Activated CD4-positive, alpha-beta T cell treated with anti-CD3 and anti-CD28 coated beads, Interleukin-2, amount 50 U/mL, for 4 hours (primary cell): ENCODE measurements around the gene C12orf76.
"Not testable (repeated sequence)": the region's sequence is repeated elsewhere in the genome, so short reads cannot be mapped to it uniquely, and the experiment has no call there.

Experiments used
- DNase-seq, 2 experiments: peaks; one replicate each; pipeline ENCODE4 v3.0.0-alpha.2; 2020

The C12orf76 gene, protein sequence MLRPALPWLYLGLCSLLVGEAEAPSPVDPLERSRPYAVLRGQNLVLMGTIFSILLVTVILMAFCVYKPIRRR

DNA sequence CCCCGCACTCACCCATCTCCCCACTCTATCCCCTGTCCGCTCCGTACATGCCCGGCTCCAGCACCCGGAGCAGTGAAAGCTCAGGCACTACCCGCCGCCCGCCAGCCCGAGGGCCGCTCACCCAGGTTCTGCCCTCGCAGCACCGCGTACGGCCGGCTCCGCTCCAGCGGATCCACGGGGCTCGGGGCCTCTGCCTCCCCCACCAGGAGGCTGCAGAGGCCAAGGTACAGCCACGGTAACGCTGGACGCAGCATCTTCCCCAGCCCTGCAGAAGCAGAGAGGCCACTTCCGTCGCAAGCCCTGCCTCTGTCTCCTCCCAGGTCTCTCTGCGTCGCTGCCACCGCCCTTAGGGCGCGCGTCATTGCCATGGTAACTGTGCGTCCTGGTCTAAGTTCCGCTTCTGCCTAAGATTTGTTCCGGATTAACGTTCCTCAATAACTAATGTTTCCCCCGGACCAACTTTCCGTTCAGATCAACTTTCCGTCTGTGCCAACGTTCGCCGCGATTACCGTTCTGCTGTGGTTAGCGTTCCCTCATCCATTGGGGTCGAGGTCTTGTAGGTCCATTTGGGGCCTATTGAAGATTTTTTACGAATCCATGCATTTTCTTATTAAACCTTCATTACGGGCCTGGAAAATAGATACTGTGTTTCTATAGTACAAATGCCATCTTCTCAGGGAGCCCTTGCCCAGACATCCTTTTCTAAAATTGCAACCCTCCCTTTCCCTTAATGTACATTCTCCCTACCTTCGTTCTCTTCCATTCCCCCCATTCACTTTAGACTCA lies at the start of gene C12orf76:
C12orf76 (minus strand) TSS at position 281 of the 786 bp plus-strand sequence; CDS start at position 254, 27 bp downstream.
- DNase-seq: peak; percentile 88 to 89

DNA sequence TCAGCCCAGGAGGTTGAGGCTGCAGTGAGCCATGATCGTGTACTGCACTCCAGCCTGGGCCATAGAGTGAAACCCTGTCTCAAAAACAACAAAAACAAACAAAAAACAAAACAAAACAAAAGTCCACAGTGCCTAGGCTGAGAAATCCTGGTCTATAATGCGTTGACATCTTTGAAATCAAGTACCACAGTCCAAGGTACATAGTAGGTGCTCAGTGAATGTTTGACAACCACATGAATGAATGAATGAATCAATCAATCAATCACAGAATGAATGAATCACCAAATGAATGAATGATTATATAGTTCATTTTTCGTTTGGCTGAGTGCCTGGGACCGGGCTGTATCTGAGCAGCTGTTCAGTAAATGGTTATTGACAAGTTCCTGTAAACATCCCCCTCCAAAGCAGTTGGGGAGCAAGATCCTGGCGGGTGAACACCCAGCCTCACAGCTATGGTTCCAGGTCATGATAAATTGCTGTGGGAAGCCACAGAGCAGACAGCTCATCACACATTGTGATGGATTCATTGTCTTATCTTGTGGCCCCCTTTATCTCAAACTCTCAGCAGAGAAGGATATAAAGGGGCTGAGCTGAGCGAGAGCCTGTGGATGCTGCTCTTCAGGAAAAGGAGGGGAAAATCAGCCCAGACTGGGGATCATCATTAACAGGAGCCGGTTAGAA lies 45.4 kb upstream of the C12orf76 start:
- no peak for DNase-seq

DNA sequence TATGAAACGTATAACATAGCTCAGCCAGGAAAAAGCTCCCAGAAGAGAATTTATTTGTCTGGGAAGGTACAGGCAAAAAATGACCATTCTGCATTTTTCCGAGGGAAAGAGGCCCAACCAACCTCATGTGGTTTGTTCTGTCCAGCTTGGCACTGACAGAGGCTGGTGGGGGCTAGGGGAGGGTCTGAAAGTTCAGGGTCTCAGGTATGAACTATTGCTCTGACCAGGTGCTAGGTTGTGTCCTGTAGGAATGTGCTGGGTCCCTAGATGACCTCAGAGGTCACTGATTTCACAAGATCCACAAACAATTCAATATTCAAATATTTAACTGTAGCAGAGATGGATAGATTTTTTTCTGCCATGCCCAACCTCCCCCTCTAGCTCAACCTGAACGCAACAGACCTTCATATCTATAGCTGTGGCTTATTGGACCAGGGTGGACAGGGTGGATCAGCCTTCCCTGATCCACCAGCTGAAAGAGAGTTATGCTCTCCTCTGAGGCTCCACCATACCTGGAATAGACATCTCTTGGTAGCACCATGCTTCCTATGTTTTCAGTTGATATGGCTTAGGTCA lies 42.9 kb upstream of the C12orf76 start:
- DNase-seq: no peak

DNA sequence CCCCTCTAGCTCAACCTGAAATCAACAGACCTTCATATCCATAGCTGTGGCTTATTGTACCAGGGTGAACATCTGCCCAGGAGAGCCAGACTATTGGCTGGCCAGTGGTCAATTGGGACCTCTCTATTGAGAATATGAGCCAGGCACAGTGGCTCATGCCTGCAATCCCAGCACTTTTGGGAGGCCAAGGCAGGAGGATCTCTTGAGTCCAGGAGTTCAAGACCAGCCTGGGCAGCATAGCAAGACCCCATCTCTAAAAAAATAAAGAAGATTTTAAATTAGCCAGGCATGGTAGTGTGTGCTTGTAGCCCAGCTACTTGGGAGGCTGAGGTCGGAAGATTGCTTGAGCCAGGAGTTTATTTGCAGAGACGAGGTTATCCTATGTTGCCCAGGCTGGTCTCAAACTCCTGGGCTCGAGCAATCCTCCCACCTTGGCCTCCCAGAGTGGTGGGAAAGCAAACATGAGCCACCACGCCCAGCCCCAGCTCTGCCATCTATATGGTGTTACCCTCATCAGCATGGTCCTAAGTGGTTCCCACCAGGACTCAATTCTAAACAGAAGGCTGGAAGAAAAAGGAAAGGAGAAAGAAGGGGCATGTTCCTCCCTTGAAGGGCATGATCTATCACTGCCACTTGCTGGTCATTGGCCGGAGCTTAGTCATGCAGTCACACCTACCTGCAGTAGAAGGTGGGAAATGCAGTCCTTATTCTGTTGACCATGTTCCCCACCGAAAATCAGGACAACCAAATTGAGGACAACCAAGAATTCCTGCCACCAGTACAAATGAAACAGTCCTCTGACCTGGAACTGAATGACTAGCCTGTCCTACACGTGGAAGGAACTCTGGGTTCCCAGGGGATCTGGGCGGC lies 42.2 kb upstream of the C12orf76 start:
- DNase-seq: no peak

DNA sequence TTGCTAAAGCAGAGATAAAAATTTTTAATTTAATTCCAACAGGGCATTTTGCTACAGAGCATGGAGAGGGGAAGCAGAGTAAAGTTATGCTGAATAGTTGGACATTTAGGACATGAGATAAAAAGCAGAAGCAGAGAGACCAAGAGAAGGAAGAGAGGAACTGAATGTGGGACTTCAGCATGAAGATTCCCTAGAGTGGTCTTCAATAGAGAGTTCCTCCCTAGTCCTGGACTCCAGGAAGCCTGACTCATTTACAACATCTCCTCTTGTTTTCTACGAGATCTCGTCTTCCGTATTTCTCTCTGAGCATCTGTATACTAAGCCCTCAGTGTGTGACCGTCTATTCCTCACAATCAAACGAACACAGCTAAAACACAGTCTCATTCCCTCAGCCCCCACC lies 40.6 kb upstream of the C12orf76 start:
- no peak for DNase-seq

DNA sequence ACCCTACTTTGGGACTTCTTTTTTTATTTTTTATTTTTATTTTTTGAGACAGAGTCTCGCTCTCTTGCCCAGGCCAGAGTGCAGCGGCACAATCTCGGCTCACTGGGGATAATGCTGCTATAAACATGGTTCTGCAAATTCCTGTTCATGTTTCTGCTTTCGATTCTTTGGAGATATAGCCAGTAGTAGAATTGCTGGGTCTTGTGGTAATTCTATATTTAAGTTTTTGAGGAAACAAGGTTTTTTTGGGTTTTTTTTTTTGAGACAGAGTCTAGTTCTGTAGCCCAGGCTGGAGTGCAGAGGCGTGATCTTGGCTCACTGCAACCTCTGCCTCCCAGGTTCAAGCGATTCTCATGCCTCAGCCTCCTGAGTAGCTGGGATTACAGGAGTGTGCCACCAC lies 39.9 kb upstream of the C12orf76 start:
- not testable (repeated sequence) for DNase-seq

DNA sequence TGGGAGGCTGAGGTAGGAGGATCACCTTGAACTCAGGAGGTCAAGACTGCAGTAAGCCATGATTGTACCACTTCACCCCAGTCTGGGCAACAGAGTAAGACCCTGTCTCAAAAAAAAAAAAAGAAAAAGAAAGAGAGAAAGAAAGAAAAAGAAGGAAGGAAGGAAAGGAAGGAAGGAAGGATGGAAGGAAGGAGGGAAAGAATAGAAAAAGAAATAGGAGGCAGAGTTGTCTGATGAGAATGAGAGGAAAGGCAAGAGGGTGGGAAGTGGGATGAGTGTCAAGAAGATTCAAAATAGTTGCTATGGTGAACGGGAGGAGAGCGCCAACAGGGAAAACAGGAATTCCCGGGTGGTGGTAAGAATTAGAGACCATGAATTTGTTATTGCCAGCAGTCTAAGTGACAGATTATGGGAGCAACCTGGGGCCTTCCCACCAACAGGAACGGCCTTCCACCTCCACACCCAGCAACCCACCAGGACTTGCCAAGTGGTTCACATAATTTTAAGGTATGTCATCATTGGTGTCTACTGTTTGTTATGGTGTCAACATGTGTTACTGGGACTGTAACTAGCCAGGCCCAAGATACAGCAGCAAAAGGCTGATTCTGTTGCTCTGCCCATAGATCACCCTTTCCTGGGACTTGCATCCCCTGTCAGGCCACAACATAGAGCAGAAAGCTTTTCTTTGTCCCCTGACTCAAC lies 36.1 kb upstream of the C12orf76 start:
- no peak for DNase-seq

DNA sequence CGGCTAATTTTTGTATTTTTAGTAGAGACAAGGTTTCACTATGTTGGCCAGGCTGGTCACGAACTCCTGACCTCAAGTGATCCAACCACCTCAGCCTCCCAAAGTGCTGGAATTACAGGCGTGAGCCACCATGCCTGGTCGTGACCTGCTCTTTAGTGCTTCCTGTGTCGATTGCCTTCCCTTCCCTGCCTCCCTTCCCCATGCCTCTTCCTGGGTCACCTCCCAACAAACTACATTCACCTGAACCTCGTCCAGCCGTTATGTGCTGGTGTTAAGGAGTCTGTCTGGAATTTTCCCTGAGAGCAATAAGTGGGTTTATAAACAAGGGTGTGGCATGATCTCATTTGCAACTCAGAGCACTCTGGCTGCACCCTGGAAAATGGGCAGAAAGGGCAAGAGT lies 32.1 kb upstream of the C12orf76 start:
- no peak for DNase-seq

DNA sequence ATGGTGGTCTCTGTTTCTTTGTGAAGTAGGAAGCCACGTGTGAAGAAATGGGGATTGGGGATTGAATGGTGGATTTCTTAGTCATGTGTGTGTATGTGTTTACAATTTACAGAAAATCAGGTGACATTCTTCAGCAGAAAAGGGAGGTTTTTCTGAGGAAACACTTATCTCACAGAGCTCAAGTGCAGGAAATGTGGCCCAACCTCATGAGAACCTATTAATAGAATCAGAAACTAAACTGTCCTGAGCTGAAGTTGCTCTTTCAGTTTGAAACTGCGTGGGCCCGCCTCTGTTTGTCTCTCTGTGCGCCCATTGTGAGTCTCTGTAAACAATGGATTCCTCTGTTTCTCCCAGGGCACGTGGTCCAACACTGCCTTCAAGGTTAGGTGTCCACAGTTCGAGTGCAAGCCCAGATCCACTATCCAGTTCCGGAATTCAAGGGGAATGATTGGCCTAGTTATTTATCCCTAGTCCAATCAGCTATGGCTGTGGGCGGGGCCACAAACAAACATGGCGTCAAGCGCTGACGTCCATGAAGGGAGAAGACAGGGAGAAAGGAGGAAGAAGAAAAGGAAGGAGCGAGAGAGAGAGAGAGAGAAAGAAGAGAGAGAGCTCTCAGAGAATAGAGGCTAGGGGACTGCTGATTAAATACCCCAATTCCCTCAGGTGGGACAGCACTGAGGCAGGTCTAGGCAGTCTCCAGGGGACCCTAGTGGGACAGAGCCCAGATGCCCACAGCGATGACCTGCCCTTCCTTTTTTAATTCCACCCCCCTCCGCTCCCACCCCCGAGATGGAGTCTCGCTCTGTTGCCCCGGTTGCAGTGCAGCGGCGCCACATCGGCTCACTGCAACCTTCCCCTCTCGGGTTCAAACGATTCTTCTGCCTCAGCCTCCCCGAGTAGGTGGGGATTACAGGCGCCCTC lies 31.4 kb upstream of the C12orf76 start:
- peak; percentile 60 to 66 for DNase-seq

DNA sequence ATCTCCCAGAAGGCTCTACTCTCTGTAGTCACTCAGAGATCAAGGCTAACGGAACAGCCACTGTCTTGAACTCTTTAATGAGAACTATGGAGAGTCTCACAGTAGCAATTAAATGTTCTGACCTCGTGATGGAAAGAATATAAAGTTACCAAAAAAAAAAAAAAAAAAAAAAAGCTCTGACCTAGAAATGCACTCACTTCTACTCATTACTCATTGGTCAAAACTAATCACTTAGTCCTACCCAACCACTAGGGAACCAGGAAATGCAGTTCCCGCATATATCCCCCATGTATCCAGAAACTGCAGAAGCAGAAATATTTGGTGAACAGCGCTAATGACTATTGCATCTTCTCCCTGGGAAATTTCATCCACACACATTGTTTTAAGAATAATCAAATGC lies 29.5 kb upstream of the C12orf76 start:
- no peak for DNase-seq

DNA sequence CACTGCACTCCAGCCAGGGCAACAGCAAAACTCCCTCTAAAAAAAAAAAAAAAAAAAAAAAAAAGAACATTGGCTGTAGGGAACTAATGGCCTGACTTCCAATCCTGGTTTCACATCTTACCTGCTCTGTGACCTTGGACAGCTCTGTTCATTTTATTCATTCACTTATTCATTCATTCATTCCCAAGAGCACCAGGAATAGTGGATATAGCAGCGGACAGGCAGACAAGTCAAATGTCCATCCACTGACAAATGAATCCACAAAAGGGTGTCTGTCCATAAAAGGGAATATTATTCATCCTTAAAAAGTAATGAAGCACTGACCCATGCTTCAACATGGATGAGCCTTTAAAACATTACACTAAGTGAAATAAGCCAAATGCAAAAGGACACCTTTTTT lies 27.6 kb upstream of the C12orf76 start:
- DNase-seq: no peak

DNA sequence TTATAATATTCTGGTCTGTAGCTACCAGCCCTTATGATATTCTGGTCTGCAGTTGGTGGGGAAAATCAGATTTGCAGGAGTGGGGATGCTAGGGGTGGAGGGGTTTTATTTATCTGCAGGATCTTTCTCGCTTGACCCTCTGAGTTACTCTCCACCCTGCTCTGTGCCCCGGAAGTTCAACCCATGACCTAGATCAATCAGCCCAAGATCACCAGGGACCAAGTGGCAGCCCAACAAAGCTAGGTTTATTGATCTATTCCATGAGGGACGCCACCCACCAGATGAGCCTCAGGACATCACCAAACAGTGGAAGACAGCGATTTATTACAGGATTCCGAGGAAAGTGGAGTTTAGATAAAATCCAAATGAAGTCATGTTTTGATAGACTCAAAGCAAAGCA lies 25.8 kb upstream of the C12orf76 start:
- no peak for DNase-seq

DNA sequence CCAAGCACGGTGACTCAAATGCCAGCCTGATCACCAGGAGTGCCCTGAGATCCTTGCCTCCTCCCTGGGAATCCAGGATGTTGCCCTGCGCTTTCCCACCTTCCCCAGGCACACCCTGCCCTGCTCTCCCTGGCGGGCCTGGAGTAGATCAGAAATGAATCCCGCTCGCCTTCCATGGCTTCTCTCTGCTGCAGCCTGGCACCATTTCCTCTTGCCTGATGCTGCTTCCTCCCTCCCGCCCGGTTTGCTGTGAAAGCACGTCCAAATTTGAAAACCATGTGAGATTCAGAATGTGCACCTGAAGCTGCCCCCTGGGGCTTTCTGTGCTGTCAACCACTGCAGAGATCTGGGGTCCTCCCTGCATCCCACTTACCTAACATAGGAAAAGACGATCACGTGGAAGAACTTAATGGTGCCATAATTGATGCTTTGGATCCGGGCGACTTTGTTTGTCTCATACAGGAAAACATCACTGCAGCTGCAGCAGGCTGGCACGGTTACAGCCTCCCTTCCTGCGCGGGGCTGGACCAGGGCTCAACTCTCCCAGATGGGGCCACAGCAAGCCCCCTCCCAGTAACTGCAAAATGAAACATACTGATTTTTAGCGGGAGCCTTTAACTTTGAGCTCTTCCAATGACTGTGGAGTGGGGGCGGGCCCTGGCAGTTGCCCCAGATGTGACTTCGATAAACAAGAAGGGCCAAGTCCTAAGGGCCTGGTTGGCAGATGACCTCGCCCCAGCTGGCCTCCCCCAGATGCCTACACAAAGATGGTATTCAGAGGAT lies 24.9 kb upstream of the C12orf76 start:
- peak; percentile 11 to 13 for DNase-seq

DNA sequence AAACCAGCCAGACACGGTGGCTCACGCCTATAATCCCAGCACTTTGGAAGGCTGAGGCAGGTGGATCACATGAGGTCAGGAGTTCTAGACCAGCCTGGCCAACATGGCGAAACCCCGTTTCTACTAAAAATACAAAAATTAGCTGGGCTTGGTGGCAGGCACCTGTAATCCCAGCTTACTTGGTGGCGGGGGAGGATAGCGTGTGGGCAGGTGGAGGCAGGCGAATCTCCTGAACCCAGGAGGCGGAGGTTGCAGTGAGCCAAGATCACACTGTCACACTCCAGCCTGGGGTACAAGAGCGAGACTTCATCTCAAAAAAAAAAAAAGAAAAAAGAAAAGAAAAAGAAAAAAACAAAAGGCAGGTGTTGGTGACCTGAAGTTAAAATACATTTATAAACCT lies 24.3 kb upstream of the C12orf76 start:
- not testable (repeated sequence) for DNase-seq

DNA sequence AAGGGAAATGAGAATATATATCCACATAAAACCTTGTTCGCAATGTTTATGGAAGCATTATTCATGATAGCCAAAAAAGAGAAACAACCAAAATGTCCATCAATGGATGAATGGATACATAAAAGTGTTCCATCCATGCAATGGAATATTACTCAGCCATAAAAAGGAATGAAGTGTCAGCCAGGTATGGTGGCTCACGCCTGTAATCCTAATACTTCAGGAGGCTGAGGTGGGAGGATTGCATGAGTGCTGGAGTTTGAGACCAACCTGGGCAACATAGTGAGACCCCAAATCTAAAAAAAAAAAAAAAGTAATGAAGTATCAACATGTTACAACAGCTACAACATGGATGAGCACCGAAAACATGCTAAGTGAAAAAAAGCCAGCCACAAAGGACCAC lies 23.6 kb upstream of the C12orf76 start:
- DNase-seq: no peak

DNA sequence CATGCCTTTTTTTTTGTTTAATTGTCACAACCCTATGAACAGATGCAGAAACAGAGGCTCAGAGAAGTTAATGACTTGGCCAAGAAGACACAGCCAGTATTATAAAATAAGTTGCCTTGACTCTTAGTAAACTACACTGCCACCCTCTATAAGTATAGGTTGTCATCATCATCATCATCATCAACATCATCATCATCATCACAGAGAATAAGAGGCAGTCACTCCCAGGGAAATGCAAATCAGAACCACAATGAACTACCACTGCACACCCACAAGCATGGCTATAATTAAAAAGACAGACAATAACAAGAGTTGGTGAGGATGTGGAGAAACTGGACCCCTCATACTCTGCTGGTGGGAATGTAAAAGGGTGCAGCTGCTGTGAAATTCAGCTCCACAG lies 23.2 kb upstream of the C12orf76 start:
- DNase-seq: no peak

DNA sequence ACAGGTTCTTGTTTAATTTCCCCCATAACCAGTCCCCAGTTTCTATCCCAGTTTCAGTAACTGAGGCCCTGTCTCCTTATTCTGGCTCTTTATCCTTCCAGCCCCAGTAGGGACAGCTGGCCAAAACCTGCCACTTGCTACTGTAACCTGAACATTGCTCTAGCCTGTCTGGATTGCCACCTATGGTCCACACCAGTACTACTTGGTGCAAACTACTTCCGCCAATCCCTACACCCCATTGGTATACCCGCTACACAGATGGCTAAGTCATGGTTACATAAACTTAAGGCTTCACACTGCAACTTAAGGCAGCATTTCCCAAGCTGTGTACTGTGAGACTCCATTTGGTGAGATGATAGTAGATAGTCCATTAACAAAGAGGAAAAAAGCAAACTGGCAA lies 20.3 kb upstream of the C12orf76 start:
- no peak for DNase-seq

DNA sequence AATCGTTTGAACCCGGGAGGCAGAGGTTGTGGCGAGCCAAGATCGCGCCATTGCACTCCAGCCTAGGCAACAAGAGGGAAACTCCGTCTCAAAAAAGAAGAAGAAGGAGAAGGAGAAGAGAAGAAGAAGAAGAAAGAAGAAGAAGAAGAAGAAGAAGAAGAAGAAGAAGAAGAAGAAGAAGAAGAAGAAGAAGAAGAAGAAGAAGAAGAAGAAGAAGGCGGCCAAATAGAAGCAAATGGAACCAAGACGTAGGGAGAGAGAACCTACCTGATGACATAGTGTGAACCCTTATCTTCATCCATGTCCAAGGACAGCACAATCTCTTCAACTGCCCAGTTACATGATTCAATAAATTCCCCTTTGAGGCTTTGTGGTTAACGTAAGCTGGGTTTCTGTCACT lies 19.8 kb upstream of the C12orf76 start:
- not testable (repeated sequence) for DNase-seq

DNA sequence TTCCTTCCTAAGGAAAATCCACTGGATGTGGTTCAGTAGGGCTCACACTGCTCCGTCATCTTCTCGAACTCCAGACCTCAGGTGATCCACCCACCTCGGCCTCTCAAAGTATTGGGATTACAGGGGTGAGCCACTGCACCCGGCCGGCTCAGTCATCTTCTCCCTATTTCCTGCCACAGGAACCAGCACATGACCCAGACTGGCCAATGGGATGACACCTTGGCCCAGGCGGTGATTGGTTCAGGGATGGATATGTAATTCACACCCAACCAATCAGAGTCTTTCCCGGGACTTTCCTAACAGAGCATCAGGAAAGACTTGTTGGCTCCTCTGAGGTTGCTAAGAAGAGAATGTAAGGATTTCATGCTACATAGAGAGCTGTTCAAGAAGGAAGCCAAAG lies 19.2 kb upstream of the C12orf76 start:
- no peak for DNase-seq

DNA sequence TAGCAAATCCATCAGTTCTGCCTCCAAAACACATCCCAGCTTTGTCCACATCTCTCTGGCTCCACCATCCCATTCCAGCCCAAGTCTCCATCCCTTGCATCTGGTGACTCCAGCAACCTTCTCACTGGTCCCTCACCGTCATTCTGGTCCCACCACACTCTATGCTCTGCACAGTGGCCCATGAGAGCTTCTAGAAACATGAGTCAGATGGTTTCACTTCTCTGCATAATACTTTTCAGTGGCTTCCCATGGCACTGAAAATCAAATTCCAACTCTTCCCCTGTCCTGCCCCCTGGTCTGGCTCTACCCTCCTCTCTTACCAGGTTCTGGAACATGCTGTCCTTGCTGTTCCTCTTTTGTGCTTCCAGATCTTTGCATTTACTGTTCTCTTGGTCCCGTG lies 17.2 kb upstream of the C12orf76 start:
- DNase-seq: no peak
